Stimulated activated CD4-positive, alpha-beta T cell treated with anti-CD3 and anti-CD28 coated beads, Interleukin-1b, Interleukin-23, amount 100 ng/mL, for 4 hours (primary cell): Measurements from ENCODE around the gene CAND2.
"Not testable (repeated sequence)": the region's sequence is repeated elsewhere in the genome, so short reads cannot be mapped to it uniquely, and the experiment has no call there.

Experiments used
- DNase-seq, 2 donors: peaks; one replicate each; pipeline ENCODE4 v3.0.0-alpha.2; 2020; ENCODE audit warnings: low read depth in 2 of 2

CAND2 gene

DNA sequence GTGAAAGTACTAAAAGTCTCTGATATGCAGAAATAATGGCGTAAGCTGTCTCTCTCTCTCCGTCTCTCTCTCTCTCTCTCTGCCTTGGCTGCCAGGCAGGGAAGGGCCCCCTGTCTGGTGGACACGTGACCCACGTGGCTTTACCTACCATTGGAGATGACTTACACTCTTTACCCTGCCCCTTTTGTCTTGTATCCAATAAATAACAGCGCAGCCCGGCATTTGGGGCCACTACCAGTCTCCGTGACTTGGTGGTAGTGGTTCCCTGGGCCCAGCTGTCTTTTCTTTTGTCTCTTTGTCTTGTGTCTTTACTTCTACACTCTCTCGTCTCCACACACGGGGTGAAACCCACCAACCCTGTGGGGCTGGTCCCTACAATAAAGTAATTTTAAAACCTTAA lies 25.2 kb upstream of the CAND2 start:
- DNase-seq: no peak

DNA sequence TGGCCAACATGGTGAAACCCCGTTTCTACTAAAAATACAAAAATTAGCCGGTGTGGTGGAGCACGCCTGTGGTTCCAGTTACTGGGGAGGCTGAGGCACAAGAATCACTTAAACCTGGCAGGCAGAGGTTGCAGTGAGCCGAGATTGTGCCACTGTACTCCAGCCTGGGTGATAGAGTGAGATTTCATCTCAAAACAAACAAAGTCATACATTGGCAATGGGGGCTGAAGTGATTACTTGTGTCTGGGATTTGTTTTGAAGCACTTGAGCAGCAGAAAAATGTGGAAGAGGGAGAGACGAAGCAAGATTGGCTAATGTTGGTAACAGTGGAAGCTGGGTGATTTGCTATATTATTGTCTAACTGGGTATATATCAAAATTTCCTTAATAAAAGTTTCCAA lies 24.0 kb upstream of the CAND2 start:
- DNase-seq: no peak

DNA sequence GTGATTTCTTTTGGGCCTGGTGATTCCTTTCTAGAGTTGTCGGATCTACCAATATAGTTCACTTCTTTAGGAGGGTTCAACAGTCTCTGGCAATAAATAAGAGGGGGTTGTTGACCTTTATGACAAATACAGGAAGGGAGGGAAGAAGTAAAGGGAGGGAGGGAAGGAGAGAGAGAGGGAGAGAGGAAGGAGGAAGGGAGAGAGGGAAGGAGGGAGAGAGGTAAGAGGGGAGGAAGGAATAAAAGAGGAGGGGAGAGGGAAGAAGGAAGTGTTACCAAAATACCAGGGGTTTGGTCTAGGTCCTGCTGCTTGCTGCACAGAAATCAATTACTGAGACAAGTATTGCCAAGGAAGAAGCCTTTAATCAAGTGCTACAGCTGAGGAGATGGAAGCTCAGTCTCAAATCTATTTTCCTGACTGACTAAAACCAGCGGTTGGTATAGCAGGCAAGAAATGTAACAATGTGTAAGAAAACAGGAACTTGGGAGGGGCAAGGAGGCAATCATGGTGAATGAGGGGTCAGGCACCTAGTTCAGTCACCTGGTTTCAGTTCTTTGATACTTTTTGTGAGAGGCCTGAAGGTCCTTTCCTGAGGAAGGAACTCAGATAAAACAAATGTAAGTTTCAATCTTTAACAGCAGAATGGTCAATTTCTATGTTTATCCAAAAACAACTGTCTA lies 23.3 kb upstream of the CAND2 start:
- no peak for DNase-seq

DNA sequence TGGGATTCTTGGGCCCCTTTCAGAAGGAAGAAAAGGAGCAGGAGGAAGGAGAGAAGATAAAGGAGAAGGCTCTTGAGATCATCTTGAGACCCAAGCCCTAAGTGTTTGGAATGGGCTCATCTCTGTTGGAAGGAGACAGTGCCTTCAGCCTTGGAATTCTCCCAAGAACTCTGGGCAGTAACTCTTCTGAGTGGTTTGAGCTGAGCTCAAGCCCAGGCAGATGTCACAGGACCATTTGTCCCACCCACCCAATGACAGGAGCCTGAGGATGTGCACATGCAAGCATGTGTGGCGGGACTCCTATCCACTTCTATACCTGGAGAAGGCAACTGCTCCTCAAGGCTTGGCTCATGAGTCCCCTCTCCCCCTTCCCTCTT lies 22.8 kb upstream of the CAND2 start:
- no peak for DNase-seq

DNA sequence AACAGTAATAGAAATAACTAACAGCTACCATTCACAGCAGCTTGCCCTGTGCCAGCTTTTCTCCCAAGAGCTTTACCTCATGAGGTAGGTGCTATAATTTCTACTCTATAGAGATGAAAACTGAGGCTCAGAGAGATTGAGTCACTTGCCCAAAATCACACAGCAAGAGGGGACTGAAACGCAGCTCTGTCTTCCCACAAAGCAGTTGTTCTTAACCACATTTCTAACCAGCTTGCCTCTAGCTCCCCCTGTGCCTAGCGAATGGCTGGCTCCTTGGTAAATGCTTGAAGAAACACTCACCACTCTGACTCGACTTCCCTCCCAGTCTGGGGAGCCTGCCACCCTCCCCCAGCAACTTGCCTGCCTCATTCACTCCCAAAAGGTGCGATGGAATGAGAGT lies 21.9 kb upstream of the CAND2 start:
- DNase-seq: no peak

DNA sequence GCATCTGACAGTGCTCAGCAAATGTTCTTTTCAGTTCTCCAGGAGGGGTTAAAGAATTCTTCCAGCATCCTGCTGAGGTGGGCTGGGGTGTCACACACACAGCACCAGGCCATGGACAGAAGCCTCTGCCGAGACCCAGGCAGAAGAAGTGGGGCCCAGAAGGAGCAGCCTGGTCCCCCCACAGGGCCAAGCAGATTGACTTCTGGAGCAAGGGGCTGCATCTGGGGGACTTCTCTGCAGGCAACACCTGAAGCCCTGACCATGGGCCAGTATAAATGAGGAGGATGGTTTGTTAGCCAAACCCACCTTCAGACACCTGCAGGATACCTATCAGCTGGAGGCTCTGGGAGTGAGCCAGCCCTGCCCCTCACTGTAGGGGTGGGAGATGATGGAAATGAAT lies 21.3 kb upstream of the CAND2 start:
- no peak for DNase-seq

DNA sequence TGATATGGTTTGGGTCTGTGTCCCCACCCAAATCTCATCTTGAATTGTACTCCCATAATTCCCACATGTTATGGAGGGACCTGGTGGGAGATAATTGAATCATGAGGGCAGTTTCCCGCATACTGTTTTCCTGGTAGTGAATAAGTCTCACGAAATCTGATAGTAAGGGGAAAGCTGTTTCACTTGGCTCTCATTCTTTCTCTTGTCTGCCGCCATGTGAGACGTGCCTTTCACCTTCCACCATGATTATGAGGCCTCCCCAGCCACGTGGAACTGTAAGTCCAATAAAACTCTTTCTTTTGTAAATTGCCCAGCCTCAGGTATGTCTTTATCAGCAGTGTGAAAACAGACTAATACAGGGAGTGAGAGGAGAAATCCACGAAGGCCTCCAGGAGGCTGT lies 20.5 kb upstream of the CAND2 start:
- not testable (repeated sequence) for DNase-seq

DNA sequence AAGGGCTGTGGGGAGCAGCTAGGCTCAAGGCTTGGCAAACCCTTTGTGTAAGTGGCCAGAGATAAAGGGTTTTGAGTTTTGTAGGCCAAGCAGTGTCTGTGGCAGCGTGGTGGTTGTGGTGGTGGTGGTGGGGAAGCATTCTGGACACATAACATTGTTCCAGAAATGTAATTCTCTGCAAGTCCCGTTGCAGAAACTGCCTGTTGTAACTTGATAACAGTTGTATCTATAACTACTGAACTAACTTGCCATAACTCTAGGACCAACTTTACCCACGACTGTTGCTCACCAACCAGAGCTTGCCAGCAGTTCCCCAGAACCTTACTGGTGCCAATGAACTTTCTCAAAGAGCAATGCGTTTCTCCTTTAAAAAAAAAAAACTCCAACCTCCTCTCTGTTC lies 19.3 kb upstream of the CAND2 start:
- no peak for DNase-seq

DNA sequence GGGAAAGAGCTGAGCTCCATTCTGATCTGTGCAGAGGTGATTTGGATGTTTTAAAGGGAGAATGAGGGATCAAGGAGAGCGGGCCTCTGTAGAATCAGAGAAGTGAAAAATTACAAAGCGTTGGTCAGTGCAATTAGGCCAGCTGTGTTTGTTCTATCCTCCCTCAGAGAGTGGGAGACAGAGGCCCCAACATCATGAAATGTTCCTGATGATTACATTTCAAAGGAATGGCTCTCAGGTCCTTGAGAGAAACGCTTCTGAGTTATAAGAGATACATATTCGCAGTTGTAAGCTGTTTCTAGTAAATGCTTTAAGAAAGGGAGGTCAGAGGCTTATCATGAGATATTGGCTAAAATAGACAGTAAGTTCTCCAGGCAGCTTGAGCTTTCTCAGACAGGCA lies 15.7 kb upstream of the CAND2 start:
- DNase-seq: no peak

DNA sequence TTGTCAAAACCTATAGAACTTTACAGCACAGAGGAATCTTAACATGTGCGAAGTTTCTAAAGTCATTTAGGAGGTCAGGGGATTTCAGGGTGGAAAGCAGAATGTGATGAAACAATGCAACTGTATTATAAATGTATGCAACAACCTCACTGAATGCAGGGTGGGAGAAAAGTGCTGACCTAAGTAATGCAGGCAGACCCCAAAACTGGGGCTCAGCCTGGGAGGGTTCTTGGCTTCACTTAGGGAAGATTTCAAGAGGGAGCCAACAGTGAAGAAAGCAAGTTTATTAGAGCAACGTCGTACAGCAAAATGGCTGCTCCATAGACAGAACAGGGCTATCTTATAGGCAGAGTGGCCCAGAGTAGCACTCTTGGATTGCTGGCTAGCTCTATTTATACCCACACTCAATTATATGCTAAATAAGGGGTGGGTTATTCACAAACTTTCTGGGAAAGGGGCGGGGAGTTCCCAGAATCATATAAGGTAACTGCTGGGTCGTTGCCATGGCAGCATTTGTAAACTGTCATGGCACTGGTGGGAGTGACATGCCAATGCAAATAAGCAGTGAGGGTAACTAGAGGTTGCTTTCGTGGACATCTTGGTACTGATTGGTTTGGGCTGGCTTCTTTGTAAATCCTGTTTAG lies 14.2 kb upstream of the CAND2 start:
- DNase-seq: no peak

DNA sequence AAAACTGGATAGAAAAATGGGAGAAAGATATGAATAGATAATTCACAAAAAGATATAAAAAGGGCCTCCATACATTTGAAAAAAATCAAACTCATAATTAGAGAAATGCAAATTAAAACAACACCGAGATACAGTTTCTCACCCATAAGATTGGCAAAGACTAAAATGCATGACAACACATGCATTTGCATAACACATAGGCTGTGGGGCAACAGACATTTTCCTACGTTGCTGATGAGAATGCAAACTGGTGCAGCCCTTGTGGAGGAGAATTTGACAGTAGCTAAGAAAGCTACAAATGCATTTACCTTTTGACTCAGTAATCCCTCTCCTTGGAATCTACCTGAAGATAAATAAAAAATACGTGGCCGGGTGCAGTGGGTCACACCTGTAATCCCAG lies 11.4 kb upstream of the CAND2 start:
- DNase-seq: no peak

DNA sequence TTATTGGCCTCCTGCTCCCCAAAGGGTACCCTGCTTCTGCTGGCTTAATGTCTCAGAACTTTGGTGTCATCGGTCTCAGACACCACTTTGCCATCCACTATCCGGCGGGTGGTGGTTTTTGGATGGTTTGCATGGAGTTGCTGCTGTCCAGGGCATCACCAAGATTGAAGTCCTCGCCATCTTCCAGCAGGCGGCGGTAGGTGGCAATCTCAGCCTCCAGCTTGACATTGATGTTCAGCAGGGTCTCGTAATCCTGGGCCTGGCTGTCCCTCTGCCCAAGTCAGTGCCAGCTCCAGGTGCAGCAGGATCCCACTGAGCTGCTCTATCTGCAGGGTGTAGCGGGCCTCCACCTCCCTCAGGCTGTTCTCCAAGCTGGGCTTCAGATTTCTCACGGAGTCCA lies 9.1 kb upstream of the CAND2 start:
- peak; percentile 47 to 60 for DNase-seq

DNA sequence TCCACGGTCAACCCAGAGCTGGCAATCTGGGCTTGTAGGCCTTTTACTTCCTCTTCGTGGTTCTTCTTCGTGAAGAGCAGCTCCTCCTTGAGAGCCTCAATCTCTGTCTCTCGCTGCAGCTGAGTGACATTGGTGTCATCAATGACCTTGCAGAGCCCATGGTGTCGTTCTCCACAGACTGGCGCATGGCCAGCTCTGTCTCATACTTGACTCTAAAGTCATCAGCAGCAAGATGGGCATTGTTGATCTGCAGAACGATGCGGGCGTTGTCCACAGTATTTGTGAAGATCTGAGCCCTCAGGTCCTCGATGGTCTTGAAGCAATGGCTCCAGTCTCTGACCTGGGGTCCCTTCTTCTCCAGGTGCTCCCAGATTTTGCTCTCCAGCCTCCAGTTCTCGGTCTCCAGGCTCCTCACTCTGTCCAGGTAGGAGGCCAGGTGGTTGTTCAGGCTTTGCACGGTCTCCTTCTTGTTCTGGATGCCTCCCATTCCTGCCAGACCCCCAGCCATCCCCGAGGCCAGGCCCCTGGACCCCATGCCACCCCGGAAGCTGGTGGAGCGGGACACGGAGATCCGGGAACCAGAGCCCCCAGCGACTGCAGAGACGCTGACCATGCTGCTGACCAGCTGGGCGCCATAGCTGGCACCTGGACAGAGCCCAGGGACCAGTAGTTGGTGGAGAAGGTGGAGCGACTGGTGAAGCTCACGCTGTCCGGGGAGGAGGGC lies 8.4 kb upstream of the CAND2 start:
- not testable (repeated sequence) for DNase-seq

DNA sequence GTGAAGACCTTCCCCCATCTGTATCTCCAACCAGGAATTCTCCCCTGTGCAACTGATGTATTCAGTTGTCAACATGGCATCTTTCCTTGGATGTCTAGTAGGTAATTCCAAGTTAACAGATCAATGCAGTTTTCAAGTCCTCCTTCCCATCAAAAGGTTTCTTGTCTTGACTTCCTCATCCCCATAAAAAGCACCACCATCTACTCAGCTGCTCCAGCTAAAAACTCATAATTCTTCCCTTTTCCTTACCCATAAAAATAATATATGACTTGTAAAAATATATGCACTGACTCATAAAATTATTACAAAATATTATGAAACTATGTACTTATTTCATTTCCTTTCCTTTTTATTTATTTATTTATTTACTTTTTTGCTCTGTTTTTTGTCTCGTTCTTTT lies 5.0 kb upstream of the CAND2 start:
- no peak for DNase-seq

DNA sequence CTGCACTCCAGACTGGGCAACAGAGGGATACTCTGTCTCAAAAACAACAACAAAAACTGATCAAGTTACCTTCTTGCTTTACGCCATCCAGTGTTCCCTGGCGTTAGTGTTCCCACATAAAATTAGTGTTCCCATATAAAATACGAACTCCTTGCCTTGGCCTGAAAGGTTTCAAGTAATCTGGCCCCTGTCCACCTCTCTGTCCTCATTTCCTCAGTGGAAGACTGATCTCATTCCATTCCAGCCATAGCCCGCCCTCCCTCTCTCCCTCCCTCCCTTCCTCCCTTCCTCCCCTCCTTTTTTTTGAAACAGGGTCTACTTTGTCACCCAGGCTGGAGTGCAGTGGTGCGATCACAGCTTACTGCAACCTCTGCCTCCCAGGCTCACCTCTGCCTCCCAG lies 2.8 kb upstream of the CAND2 start:
- DNase-seq: no peak

DNA sequence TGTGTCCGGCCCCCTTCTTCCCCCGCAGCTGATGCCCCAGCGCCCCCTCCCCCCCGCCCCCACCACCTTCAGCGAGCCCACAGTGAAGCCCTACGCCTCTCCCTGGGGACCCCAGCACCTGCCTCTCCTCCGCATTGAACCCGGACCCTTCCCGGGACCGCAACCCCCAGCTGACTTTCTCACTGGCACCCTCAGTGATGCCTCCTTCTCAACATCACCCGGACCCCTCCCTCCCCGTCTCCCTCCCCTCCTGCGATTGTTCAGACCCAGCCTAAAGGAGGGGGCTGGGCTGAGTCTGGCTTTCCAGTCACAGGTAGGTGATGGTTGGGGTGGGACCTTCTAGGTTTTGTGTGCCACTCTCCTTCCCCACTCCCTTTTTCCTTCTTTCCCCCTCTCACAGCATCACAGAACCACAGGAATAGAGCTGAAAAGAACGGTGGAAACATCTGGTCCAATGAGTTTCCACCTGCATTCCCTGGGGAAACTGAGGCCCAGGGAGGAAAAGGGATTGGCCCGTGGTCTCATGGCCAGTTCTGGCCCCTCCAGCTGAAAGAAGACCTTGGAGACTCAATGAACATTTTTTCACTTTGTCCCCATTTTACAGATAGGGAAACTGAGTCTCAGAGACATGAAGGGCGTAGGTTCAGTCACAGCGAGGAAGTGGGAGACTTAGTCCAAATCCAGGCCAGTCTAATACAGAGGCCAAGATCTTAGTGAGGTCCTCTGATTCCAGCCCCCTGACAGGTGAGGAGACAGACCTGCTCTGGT lies 828 bp downstream of the CAND2 start:
- DNase-seq: no peak

DNA sequence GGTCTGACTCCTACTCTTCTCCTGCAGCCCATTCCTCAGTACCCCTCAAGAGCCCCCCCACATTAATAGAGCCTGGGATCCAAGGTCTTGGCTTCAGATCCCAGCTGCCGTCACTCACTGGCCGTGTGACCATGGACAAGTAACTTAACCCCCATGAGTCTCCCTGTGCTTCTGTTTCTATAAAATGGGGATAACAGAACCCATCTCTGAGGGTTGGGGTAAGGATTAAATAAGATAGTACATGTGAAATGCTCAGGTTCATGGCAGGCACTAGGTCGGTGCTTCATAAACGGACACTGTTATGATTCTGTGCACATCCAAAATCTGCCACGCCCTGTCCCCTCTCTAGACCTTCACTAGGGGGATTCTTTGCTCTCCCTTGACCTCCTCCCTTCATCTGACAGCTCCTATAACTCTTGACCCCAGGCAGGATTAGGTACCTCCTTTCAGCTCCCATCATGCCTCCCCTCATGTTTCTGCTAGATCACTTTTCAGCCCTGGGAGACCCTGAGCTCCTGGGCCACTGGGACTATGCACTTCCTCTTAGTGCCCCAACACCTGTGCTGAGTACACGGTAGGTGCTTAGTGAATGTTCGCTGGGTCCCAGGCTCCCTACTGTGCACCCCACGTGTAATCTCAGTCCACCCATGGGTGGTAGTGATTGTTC lies 1.5 kb downstream of the CAND2 start:
- DNase-seq: no peak

DNA sequence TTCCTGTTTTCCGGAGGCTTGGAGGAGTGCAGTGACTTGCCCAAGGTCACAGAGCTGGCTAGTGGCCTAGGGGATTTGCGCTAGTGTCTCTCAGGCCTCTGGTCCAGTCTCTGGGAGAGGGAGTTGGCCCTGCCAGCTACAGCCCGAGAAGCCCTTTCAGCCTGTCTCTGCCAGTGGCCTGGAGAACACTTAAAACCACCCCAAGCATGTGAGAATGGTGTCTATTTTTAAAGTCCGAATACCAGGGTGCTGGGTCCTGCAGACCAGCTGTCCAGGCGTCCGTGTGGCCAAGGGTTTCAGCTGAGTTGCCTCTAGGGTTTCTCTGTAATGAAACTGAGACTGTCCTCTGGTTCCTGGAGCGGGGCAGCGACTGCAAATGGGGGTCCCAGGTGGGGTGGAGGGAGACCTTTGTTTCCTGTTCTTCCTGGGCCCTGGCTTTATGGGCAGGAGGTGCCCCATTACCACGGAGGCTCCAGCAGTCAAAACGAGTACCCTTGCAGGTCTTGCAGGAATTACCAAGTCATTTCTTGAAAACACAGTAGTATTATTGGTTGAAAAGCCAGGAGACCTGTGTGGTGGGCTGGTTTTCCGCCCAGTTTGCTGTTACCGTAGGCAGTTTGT lies 2.2 kb downstream of the CAND2 start:
- no peak for DNase-seq

DNA sequence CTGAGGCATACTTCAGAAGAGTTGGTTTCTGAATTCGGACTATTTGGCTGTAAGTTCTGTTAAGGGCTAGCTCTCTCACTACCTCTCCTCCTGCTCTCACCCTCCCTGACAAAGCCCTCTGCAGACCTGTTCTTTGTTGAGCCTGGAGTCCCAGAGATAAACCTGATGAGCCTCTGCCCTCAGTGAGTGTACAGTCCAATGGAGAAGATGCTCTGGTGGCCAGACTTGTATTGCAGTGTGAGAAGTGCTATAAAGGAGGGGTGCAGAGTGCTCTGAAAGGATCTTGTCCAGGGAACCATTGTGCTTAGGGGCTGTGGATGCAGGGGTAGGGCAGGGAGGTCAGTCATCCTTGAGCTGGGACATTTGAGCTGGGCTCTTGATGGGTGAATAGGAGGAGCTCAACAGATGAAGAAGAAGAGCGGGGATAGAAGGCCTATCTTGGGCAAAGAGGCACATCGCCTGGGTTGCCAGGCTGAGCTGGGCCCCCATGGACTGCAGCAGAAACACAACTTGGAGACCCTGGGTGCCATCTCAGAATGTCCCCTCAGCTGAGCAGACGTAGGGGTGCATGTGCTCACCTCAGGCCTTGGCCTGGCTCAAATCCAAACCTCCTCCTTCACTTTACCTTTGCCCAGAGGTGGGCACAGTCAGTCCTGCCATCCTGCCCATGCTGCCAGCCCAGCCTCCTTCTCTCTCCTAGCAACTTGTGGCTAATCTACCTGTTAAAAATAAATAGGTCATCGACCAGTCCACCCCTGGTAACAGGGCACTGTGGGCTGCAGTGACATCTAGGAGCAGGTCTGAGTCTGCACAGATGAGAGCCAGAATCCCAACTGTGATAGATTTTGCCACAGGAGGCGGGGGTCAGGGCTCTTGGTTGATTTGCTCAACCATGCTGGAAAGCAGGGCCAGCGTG lies 3.3 kb downstream of the CAND2 start:
- DNase-seq: no peak

DNA sequence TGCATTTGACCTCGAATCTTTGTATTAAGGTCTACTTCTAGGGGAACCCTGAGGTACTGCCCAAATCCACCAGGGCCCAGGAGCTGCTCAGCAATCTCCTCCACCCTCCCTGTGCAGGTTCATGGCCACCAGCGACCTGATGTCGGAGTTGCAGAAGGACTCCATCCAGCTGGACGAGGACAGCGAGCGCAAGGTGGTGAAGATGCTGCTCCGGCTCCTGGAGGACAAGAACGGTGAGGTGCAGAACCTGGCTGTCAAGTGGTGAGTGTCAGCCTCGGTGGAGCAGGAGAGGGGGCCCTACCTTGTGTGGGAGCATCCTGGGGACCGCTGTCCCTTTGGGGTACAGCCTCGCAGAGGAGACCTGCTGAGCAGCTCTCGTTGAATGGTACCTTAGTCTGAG lies 6.9 kb downstream of the CAND2 start:
- no peak for DNase-seq
